Ectodermal cell (in vitro differentiated cells): Measurements from ENCODE around the gene MECP2.

ENCODE experiments used
- H3K27ac ChIP-seq: 2 replicates; pipeline ENCODE4 v1.7.0; 2013; ENCODE audit warnings: mild to moderate bottlenecking, low read depth, low read length; ENCODE audit not compliant: insufficient read depth, poor library complexity, severe bottlenecking
- H3K27me3 ChIP-seq: 2 replicates; pipeline ENCODE4 v1.7.0; 2013; ENCODE audit warnings: mild to moderate bottlenecking, low read length; ENCODE audit not compliant: insufficient read depth, control insufficient read depth, poor library complexity, severe bottlenecking
- H3K36me3 ChIP-seq: one replicate; pipeline ENCODE4 v1.7.0; 2013; ENCODE audit warnings: low read length; ENCODE audit not compliant: control insufficient read depth, insufficient read depth
- H3K4me1 ChIP-seq: one replicate; pipeline ENCODE4 v1.7.0; 2013; ENCODE audit warnings: low read length; ENCODE audit not compliant: control insufficient read depth, insufficient read depth
- H3K4me3 ChIP-seq: 2 replicates; pipeline ENCODE4 v1.7.0; 2013; ENCODE audit warnings: low read depth, low read length, control low read depth; ENCODE audit not compliant: insufficient read depth
- H3K9me3 ChIP-seq: 2 replicates; pipeline ENCODE4 v1.7.0; 2013; ENCODE audit warnings: mild to moderate bottlenecking, low read length, moderate library complexity; ENCODE audit not compliant: control insufficient read depth
- WGBS, 2 experiments: methylation state at CpG; one replicate each; pipeline ENCODE4 v1.1.7; 2013; ENCODE audit warnings: missing lambda C conversion rate in 2 of 2; 5-methylcytosine and 5-hydroxymethylcytosine counted together

MECP2 gene

GRCh38 chrX:154091678-154092077 is 5.8 kb downstream of the MECP2 start:
- no peak overlapping the region for H3K4me3 ChIP-seq
- 86 to 91% methylated on average over 4 to 8 of the region's 8 CpGs for WGBS, 2 experiments
- H3K27ac ChIP-seq: no peak overlapping the region
- H3K4me1 ChIP-seq: peaks cover 21% of the 10 kb centered on the region
- H3K9me3 ChIP-seq: no peaks in the 10 kb centered on the region
- H3K36me3 ChIP-seq: no peaks in the 10 kb centered on the region
- H3K27me3 ChIP-seq: no peaks in the 10 kb centered on the region

- Histone ChIP-seq H3K9me3 (no peaks in the 10 kb centered on the region), H3K27ac (no peak overlapping the region), H3K27me3 (no peaks in the 10 kb centered on the region), H3K4me3 (no peak overlapping the region), H3K4me1 (peaks cover 20% of the 10 kb centered on the region), H3K36me3 (no peaks in the 10 kb centered on the region)
- WGBS, 2 experiments: 92 to 96% methylated on average over 4 of the region's 4 CpGs
These were observed 6.8 kb downstream of the MECP2 start for GRCh38 chrX:154090731-154091130.

- Histone ChIP-seq H3K4me1 (no peaks in the 10 kb centered on the region), H3K9me3 (no peaks in the 10 kb centered on the region), H3K4me3 (no peak overlapping the region), H3K27ac (no peak overlapping the region), H3K36me3 (no peaks in the 10 kb centered on the region), H3K27me3 (no peaks in the 10 kb centered on the region)
- WGBS, 2 experiments: 92 to 98% methylated on average over 6 of the region's 7 CpGs
These were observed 12.8 kb downstream of the MECP2 start for GRCh38 chrX:154084449-154085300.

GRCh38 chrX:154083126-154083517 is 14.4 kb downstream of the MECP2 start:
- Histone ChIP-seq H3K36me3 (no peaks in the 10 kb centered on the region), H3K27me3 (no peaks in the 10 kb centered on the region), H3K4me3 (no peak overlapping the region), H3K27ac (no peak overlapping the region), H3K4me1 (no peaks in the 10 kb centered on the region), H3K9me3 (no peaks in the 10 kb centered on the region)
- WGBS, 2 experiments: 83 to 85% methylated on average over 6 of the region's 6 CpGs

- Histone ChIP-seq H3K4me1 (no peaks in the 10 kb centered on the region), H3K27me3 (no peaks in the 10 kb centered on the region), H3K9me3 (no peaks in the 10 kb centered on the region), H3K36me3 (no peaks in the 10 kb centered on the region), H3K4me3 (no peak overlapping the region), H3K27ac (no peak overlapping the region)
- WGBS, 2 experiments: 92 to 93% methylated on average over 10 to 11 of the region's 11 CpGs
These were observed 15.0 kb downstream of the MECP2 start for GRCh38 chrX:154082396-154083125.

- Histone ChIP-seq H3K27me3 (no peaks in the 10 kb centered on the region), H3K27ac (no peak overlapping the region), H3K4me1 (peaks cover 6% of the 10 kb centered on the region), H3K4me3 (no peak overlapping the region), H3K36me3 (no peaks in the 10 kb centered on the region), H3K9me3 (no peaks in the 10 kb centered on the region)
- 100% methylated on average over 3 to 4 of the region's 4 CpGs for WGBS, 2 experiments
These were observed 20.4 kb downstream of the MECP2 start for GRCh38 chrX:154077101-154077500.

GRCh38 chrX:154074199-154074598 is 23.3 kb downstream of the MECP2 start:
- WGBS, 2 experiments: 53 to 66% methylated on average over 3 of the region's 3 CpGs
- no peaks in the 10 kb centered on the region for H3K9me3 ChIP-seq
- H3K36me3 ChIP-seq: no peaks in the 10 kb centered on the region
- no peak overlapping the region for H3K27ac ChIP-seq
- no peak overlapping the region for H3K4me3 ChIP-seq
- no peaks in the 10 kb centered on the region for H3K27me3 ChIP-seq
- H3K4me1 ChIP-seq: peaks cover 6% of the 10 kb centered on the region

- H3K4me3 ChIP-seq: no peak overlapping the region
- H3K27me3 ChIP-seq: no peaks in the 10 kb centered on the region
- H3K27ac ChIP-seq: no peak overlapping the region
- H3K9me3 ChIP-seq: no peaks in the 10 kb centered on the region
- WGBS, 2 experiments: 100% methylated on average over 1 of the region's 1 CpG; no CpG with 5 or more reads in 1 of the 2 experiments
- no peaks in the 10 kb centered on the region for H3K36me3 ChIP-seq
- peaks cover 6% of the 10 kb centered on the region for H3K4me1 ChIP-seq
These were observed 25.3 kb downstream of the MECP2 start for GRCh38 chrX:154072192-154072591.

GRCh38 chrX:154068560-154068959 is 29.0 kb downstream of the MECP2 start:
- no peaks in the 10 kb centered on the region for H3K36me3 ChIP-seq
- H3K4me1 ChIP-seq: no peaks in the 10 kb centered on the region
- WGBS, 2 experiments: 81 to 96% methylated on average over 1 of the region's 3 CpGs
- no peaks in the 10 kb centered on the region for H3K9me3 ChIP-seq
- H3K4me3 ChIP-seq: no peak overlapping the region
- no peak overlapping the region for H3K27ac ChIP-seq
- H3K27me3 ChIP-seq: no peaks in the 10 kb centered on the region

- H3K9me3 ChIP-seq: no peaks in the 10 kb centered on the region
- H3K4me3 ChIP-seq: no peak overlapping the region
- no peak overlapping the region for H3K27ac ChIP-seq
- no peaks in the 10 kb centered on the region for H3K4me1 ChIP-seq
- no peaks in the 10 kb centered on the region for H3K36me3 ChIP-seq
- 93 to 95% methylated on average over 8 to 9 of the region's 9 CpGs for WGBS, 2 experiments
- H3K27me3 ChIP-seq: no peaks in the 10 kb centered on the region
These were observed 32.7 kb downstream of the MECP2 start for GRCh38 chrX:154064637-154065435.
